GM23248 (cell line): ENCODE results near the gene CDH13. TPM values are rescaled to one million over a fixed set of nuclear protein-coding genes. Genes with fewer than 3 reads are reported as not detected.

Source experiments
- DNase-seq: peaks from one replicate; pipeline ENCODE4 v3.0.0-alpha.2; 2015
- H2AFZ ChIP-seq: fragments of 200-600 bp; sonication (generic); 2 replicates; pipeline ENCODE4 v1.6.1; 2016; ENCODE audit warnings: antibody characterized with exemption
- H3F3A ChIP-seq: fragments of 200-600 bp; sonication (generic); 2 replicates; pipeline ENCODE4 v1.6.1; 2016; ENCODE audit warnings: mild to moderate bottlenecking, antibody characterized with exemption, mixed run types; ENCODE audit not compliant: insufficient read depth
- H3K27ac ChIP-seq: fragments of 200-600 bp; sonication (generic); 2 replicates; pipeline ENCODE4 v1.5.1; 2016; ENCODE audit warnings: mild to moderate bottlenecking
- H3K27me3 ChIP-seq: fragments of 200-600 bp; sonication (generic); replicated peaks from 2 replicates; pipeline ENCODE4 v1.6.1; 2016; ENCODE audit warnings: mild to moderate bottlenecking; ENCODE audit not compliant: insufficient read depth
- H3K36me3 ChIP-seq: fragments of 200-600 bp; sonication (generic); 2 replicates; pipeline ENCODE4 v1.6.1; 2016; ENCODE audit warnings: low read depth, mild to moderate bottlenecking
- H3K4me1 ChIP-seq: fragments of 200-600 bp; sonication (generic); 2 replicates; pipeline ENCODE4 v1.6.1; 2016; ENCODE audit warnings: mild to moderate bottlenecking; ENCODE audit not compliant: insufficient read depth
- H3K4me2 ChIP-seq: fragments of 200-600 bp; sonication (generic); one replicate; pipeline ENCODE4 v1.6.1; 2016; ENCODE audit warnings: mild to moderate bottlenecking; ENCODE audit not compliant: unreplicated experiment
- H3K4me3 ChIP-seq: fragments of 200-600 bp; sonication (generic); 2 replicates; pipeline ENCODE4 v1.5.1; 2016; ENCODE audit warnings: mild to moderate bottlenecking
- H3K79me2 ChIP-seq: fragments of 200-600 bp; sonication (generic); 2 replicates; pipeline ENCODE4 v1.6.1; 2016; ENCODE audit warnings: mild to moderate bottlenecking; ENCODE audit not compliant: insufficient read depth
- H3K9ac ChIP-seq: fragments of 200-600 bp; sonication (generic); 2 replicates; pipeline ENCODE4 v1.6.1; 2016; ENCODE audit warnings: mild to moderate bottlenecking
- H3K9me2 ChIP-seq: fragments of 200-600 bp; sonication (generic); 2 replicates; pipeline ENCODE4 v1.6.1; 2016; ENCODE audit warnings: mixed run types, mild to moderate bottlenecking, moderate library complexity; ENCODE audit not compliant: insufficient read depth
- H3K9me3 ChIP-seq: fragments of 200-600 bp; sonication (generic); one replicate; pipeline ENCODE4 v1.6.1; 2017; ENCODE audit warnings: low read depth
- H4K20me1 ChIP-seq: fragments of 200-600 bp; sonication (generic); 2 replicates; pipeline ENCODE4 v1.6.0; 2016; ENCODE audit not compliant: insufficient read depth
- EZH2 ChIP-seq: fragments of 200-600 bp; sonication (generic); IDR thresholded peaks from 2 replicates; pipeline ENCODE4 v1.6.1; 2018; ENCODE audit warnings: antibody characterized with exemption, mild to moderate bottlenecking; ENCODE audit not compliant: insufficient read depth, poor library complexity, severe bottlenecking
- EZH2phosphoT487 ChIP-seq: fragments of 200-600 bp; sonication (generic); IDR thresholded peaks from 2 replicates; pipeline ENCODE4 v1.6.1; 2018; ENCODE audit warnings: antibody characterized with exemption, moderate library complexity, mild to moderate bottlenecking, low read depth; ENCODE audit not compliant: insufficient read depth
- WGBS, 2 experiments: methylation state at CpG; one replicate each; pipeline ENCODE4 v1.1.6; 2015 to 2017; ENCODE audit warnings: low lambda C conversion rate in 2 of 2, low coverage in 1 of 2; ENCODE audit errors: missing lambda C conversion rate in 2 of 2; 5-methylcytosine and 5-hydroxymethylcytosine counted together
- in situ Hi-C: fragments of 300-500 bp; cut with MboI; formaldehyde crosslinking; loops from 2 replicates; pipeline ENCODE4 v1.15.0; 2020
- polyA plus RNA-seq: library from polyadenylated mRNA; unstranded; fragments of >200 nt; fragmentation: Nextera tagmentation; extraction: Ambion mirVana; gene quantifications from 2 replicates; pipeline ENCODE4 v1.2.1, GENCODE V29; 2016
- total RNA-seq: library from RNA; depleted of rRNA; stranded (reverse); fragments of >200 nt; shearing (Covaris generic); gene quantifications from 2 replicates; pipeline ENCODE4 v1.2.3, GENCODE V29; 2014

The CDH13 gene
- total and polyA plus RNA-seq, 2 experiments from 2014 or later: 51.0 to 52.8 TPM

GRCh38 chr16:83490073-83490472 is 863.3 kb downstream of the CDH13 start:
- WGBS, 2 experiments: 89 to 90% methylated on average over 2 of the region's 2 CpGs
- TF ChIP-seq EZH2 (no peak), EZH2phosphoT487 (no peak)
- H4K20me1 ChIP-seq: no peaks in the 10 kb centered on the region; the same call in 1 of the 2 replicates

GRCh38 chr16:83494459-83494858 is 867.7 kb downstream of the CDH13 start:
- 84 to 94% methylated on average over 1 of the region's 1 CpG for WGBS, 2 experiments
- Histone ChIP-seq H3K79me2 (no peaks in the 10 kb centered on the region), H3K4me2 (no peak overlapping the region), H3K9ac (no peak overlapping the region), H2AFZ (no peak overlapping the region), H3F3A (no peaks in the 10 kb centered on the region), H3K4me3 (no peak overlapping the region), H3K9me3 (no peaks in the 10 kb centered on the region), H3K36me3 (no peaks in the 10 kb centered on the region), H3K9me2 (no peaks in the 10 kb centered on the region), H3K27ac (no peak overlapping the region), H3K27me3 (no peaks in the 10 kb centered on the region), H3K4me1 (no peaks in the 10 kb centered on the region), H4K20me1 (no peaks in the 10 kb centered on the region; the same call in 1 of the 2 replicates)
- DNase-seq: no peak
- TF ChIP-seq EZH2 (no peak), EZH2phosphoT487 (no peak)
- in situ Hi-C loops: no loop called here

More at GRCh38 chr16:83490073-83490472, 863.3 kb downstream of the CDH13 start:
- Histone ChIP-seq H3K4me1 (no peaks in the 10 kb centered on the region), H3K9ac (no peak overlapping the region), H3K27me3 (no peaks in the 10 kb centered on the region), H3K36me3 (no peaks in the 10 kb centered on the region), H3F3A (no peaks in the 10 kb centered on the region), H3K79me2 (no peaks in the 10 kb centered on the region), H3K4me3 (no peak overlapping the region), H3K4me2 (no peak overlapping the region), H3K27ac (no peak overlapping the region), H3K9me3 (no peaks in the 10 kb centered on the region), H2AFZ (no peak overlapping the region), H3K9me2 (no peaks in the 10 kb centered on the region)
- in situ Hi-C loops: no loop called here
- no peak for DNase-seq

- TF ChIP-seq EZH2phosphoT487 (no peak), EZH2 (no peak)
These were observed 874.7 kb downstream of the CDH13 start for GRCh38 chr16:83501481-83501880.

GRCh38 chr16:83508295-83508694 is 881.5 kb downstream of the CDH13 start:
- Histone ChIP-seq H3K79me2 (no peaks in the 10 kb centered on the region), H3K9ac (no peak overlapping the region), H3K36me3 (no peaks in the 10 kb centered on the region), H2AFZ (no peak overlapping the region), H3K27ac (no peak overlapping the region), H3K4me3 (no peak overlapping the region), H3K27me3 (no peaks in the 10 kb centered on the region), H3K4me2 (no peak overlapping the region), H3F3A (peaks cover 11% of the 10 kb centered on the region), H3K4me1 (peaks cover 6% of the 10 kb centered on the region; the same call in 1 of the 2 replicates), H3K9me3 (no peaks in the 10 kb centered on the region), H4K20me1 (no peaks in the 10 kb centered on the region), H3K9me2 (no peaks in the 10 kb centered on the region)
- TF ChIP-seq EZH2phosphoT487 (no peak), EZH2 (no peak)
- in situ Hi-C loops: no loop called here
- WGBS, 2 experiments: 95 to 99% methylated on average over 6 of the region's 6 CpGs
- DNase-seq: no peak

More at GRCh38 chr16:83501481-83501880, 874.7 kb downstream of the CDH13 start:
- Histone ChIP-seq H4K20me1 (no peaks in the 10 kb centered on the region), H3K79me2 (no peaks in the 10 kb centered on the region), H3K4me1 (no peaks in the 10 kb centered on the region), H3K27ac (no peak overlapping the region), H3K36me3 (no peaks in the 10 kb centered on the region), H3F3A (no peaks in the 10 kb centered on the region), H3K4me2 (no peak overlapping the region), H3K9me2 (no peaks in the 10 kb centered on the region), H2AFZ (no peak overlapping the region), H3K9me3 (no peaks in the 10 kb centered on the region), H3K9ac (no peak overlapping the region), H3K27me3 (no peaks in the 10 kb centered on the region), H3K4me3 (no peak overlapping the region)
- DNase-seq: no peak
- 89% methylated on average over 4 of the region's 4 CpGs for WGBS, 2 experiments
- in situ Hi-C loops: no loop called here

- Histone ChIP-seq H3K36me3 (no peaks in the 10 kb centered on the region), H3K9me2 (no peaks in the 10 kb centered on the region), H2AFZ (no peak overlapping the region), H3K4me1 (peaks cover 11% of the 10 kb centered on the region; the same call in 1 of the 2 replicates), H4K20me1 (no peaks in the 10 kb centered on the region), H3F3A (peaks cover 11% of the 10 kb centered on the region), H3K79me2 (no peaks in the 10 kb centered on the region), H3K4me2 (no peak overlapping the region), H3K9me3 (no peaks in the 10 kb centered on the region), H3K27ac (no peak overlapping the region), H3K9ac (no peak overlapping the region), H3K27me3 (no peaks in the 10 kb centered on the region), H3K4me3 (no peak overlapping the region)
- in situ Hi-C loops: no loop called here
- TF ChIP-seq EZH2phosphoT487: no peak
- no peak for TF ChIP-seq EZH2
- no peak for DNase-seq
These were observed 882.5 kb downstream of the CDH13 start for GRCh38 chr16:83509316-83509715.
